CD14-positive monocyte (primary cell): Measurements from ENCODE around the gene PRKACA. TPM values are rescaled to one million over a fixed set of nuclear protein-coding genes. Genes with fewer than 3 reads are reported as not detected.
"Not testable (repeated sequence)": the region's sequence is repeated elsewhere in the genome, so short reads cannot be mapped to it uniquely, and the experiment has no call there.

ENCODE experiments used
- DNase-seq, 3 donors: peaks; one replicate each; pipeline ENCODE4 v3.0.0-alpha.2; 2011 to 2022
- H2AFZ ChIP-seq: 2 replicates; pipeline ENCODE4 v1.6.0; 2012; ENCODE audit warnings: mild to moderate bottlenecking, low read depth, low read length, inconsistent platforms; ENCODE audit not compliant: insufficient read depth, poor library complexity, severe bottlenecking
- H3K27ac ChIP-seq, 2 donors: 1 replicate in 1 of 2; 2 replicates in 1 of 2; pipeline ENCODE4 v1.5.1; 2012 to 2013; ENCODE audit warnings: low read length in 2 of 2, control low read depth in 1 of 2, inconsistent platforms in 1 of 2, low read depth in 1 of 2, mild to moderate bottlenecking in 1 of 2
- H3K27me3 ChIP-seq, 2 donors: one replicate each; pipeline versions ENCODE4 v1.6.0 to v1.6.1; 2011 to 2013; ENCODE audit warnings: low read length in 2 of 2; ENCODE audit not compliant: control insufficient read depth in 2 of 2, insufficient read depth in 2 of 2
- H3K36me3 ChIP-seq, 2 donors: replicated peaks in 1 of 2; 1 replicate in 1 of 2; 2 replicates in 1 of 2; pipeline versions ENCODE4 v1.5.1 to v1.6.1; 2012 to 2013; ENCODE audit warnings: low read length in 2 of 2, control low read depth in 1 of 2, inconsistent platforms in 1 of 2, mild to moderate bottlenecking in 1 of 2; ENCODE audit not compliant: insufficient read depth in 2 of 2, control insufficient read depth in 1 of 2
- H3K4me1 ChIP-seq, 2 donors: 1 replicate in 1 of 2; 2 replicates in 1 of 2; pipeline versions ENCODE4 v1.5.1 to v1.6.1; 2012 to 2013; ENCODE audit warnings: low read length in 2 of 2, control low read depth in 1 of 2, inconsistent platforms in 1 of 2, mild to moderate bottlenecking in 1 of 2, moderate library complexity in 1 of 2; ENCODE audit not compliant: insufficient read depth in 2 of 2, control insufficient read depth in 1 of 2
- H3K4me2 ChIP-seq: replicated peaks from 2 replicates; pipeline ENCODE3; 2012; ENCODE audit warnings: low read length, moderate library complexity, mild to moderate bottlenecking; ENCODE audit not compliant: poor library complexity, severe bottlenecking; ENCODE audit errors: extremely low read depth
- H3K4me3 ChIP-seq, 3 experiments: fragments of 200-600 bp in 1 of 3; sonication (generic) in 1 of 3; replicated peaks in 1 of 3; 1 replicate in 2 of 3; 2 replicates in 1 of 3; pipeline ENCODE4 v1.5.1; 2011 to 2013; ENCODE audit warnings: low read length in 3 of 3, mild to moderate bottlenecking in 3 of 3, control low read depth in 2 of 3, low read depth in 2 of 3, inconsistent platforms in 1 of 3, moderate library complexity in 1 of 3
- H3K79me2 ChIP-seq: 2 replicates; pipeline ENCODE4 v1.6.0; 2012; ENCODE audit warnings: mild to moderate bottlenecking, control low read depth, inconsistent platforms, low read length, moderate library complexity; ENCODE audit not compliant: insufficient read depth
- H3K9ac ChIP-seq: 2 replicates; pipeline ENCODE4 v1.6.0; 2017; ENCODE audit warnings: low read length, mild to moderate bottlenecking; ENCODE audit not compliant: insufficient read depth, poor library complexity, severe bottlenecking
- H3K9me3 ChIP-seq, 2 donors: replicated peaks in 1 of 2; 1 replicate in 1 of 2; 2 replicates in 1 of 2; pipeline versions ENCODE4 v1.5.1 to v1.6.1; 2012 to 2013; ENCODE audit warnings: low read length in 2 of 2, control low read depth in 1 of 2; ENCODE audit not compliant: control insufficient read depth in 1 of 2, insufficient read depth in 1 of 2
- H4K20me1 ChIP-seq: 2 replicates; pipeline ENCODE4 v1.6.0; 2012; ENCODE audit warnings: mild to moderate bottlenecking, low read length, control low read depth, moderate library complexity; ENCODE audit not compliant: insufficient read depth
- H3K27ac Mint-ChIP-seq, 7 donors: one replicate each; pipeline ENCODE4 v1.8.0; 2020; ENCODE audit warnings: mild to moderate bottlenecking in 7 of 7, mixed read lengths in 7 of 7, moderate library complexity in 6 of 7, inconsistent platforms in 2 of 7
- H3K27me3 Mint-ChIP-seq, 3 donors: one replicate each; pipeline ENCODE4 v1.8.0; 2021 to 2022; ENCODE audit warnings: low read depth in 3 of 3, mild to moderate bottlenecking in 3 of 3, mixed read lengths in 3 of 3, moderate library complexity in 3 of 3, inconsistent platforms in 1 of 3
- H3K36me3 Mint-ChIP-seq, 2 donors: one replicate each; pipeline ENCODE4 v1.8.0; 2020; ENCODE audit warnings: mixed read lengths in 2 of 2, inconsistent platforms in 1 of 2, mild to moderate bottlenecking in 1 of 2
- H3K4me1 Mint-ChIP-seq: one replicate; pipeline ENCODE4 v1.8.0; 2020; ENCODE audit warnings: mild to moderate bottlenecking, mixed read lengths
- H3K4me3 Mint-ChIP-seq, 2 donors: one replicate each; pipeline ENCODE4 v1.8.0; 2020; ENCODE audit warnings: mild to moderate bottlenecking in 2 of 2, mixed read lengths in 2 of 2, moderate library complexity in 1 of 2
- H3K9me3 Mint-ChIP-seq, 7 donors: one replicate each; pipeline ENCODE4 v1.8.0; 2020 to 2022; ENCODE audit warnings: mixed read lengths in 7 of 7, mild to moderate bottlenecking in 6 of 7, moderate library complexity in 6 of 7, inconsistent platforms in 2 of 7
- CTCF ChIP-seq: fragments of 200-600 bp; IDR thresholded peaks from one replicate; pipeline ENCODE4 v1.8.0; 2022; ENCODE audit warnings: antibody characterized with exemption, mild to moderate bottlenecking
- WGBS: methylation state at CpG from one replicate; pipeline ENCODE4 v1.1.5; 2013; ENCODE audit warnings: missing lambda C conversion rate; ENCODE audit not compliant: insufficient coverage; 5-methylcytosine and 5-hydroxymethylcytosine counted together
- intact Hi-C, 2 donors: fragments of 100-400 bp; cut with micrococcal nuclease; formaldehyde crosslinking; loops; one replicate each; pipeline versions ENCODE4 v1.15.0 to v1.15.1; 2023
- polyA plus RNA-seq, 3 donors: library from polyadenylated mRNA; depleted of rRNA in 1 of 3; unstranded in 2 of 3; stranded (reverse) in 1 of 3; fragments of 300-500 nt in 2 of 3; fragments of >200 nt in 1 of 3; fragmentation: Illumina TruSeq in 2 of 3; gene quantifications; 1 replicate in 2 of 3; 2 replicates in 1 of 3; pipeline ENCODE4 v1.2.3, GENCODE V29; 2012 to 2021

Gene PRKACA
- polyA plus RNA-seq, 3 donors, result 2.0 to 231 (median 3.8) TPM

GRCh38 chr19:14051980-14052379 lies 65.6 kb downstream of the PRKACA start:
- Histone ChIP-seq H3K79me2 (no peaks in the 10 kb centered on the region), H3K4me2 (no peak overlapping the region), H3K4me3 (no peak overlapping the region), H3K27ac (no peak overlapping the region), H2AFZ (no peak overlapping the region), H3K36me3 (peaks cover 37 to 52% of the 10 kb centered on the region in 2 donors), H3K4me1 (no peaks in the 10 kb centered on the region), H3K9me3 (peaks cover 5 to 10% of the 10 kb centered on the region in 2 donors), H3K27me3 (peaks cover 0 to 15% of the 10 kb centered on the region in 2 donors), H3K9ac (no peak overlapping the region), H4K20me1 (peaks cover 8% of the 10 kb centered on the region)
- H3K4me1 Mint-ChIP-seq, result peaks cover 9% of the 10 kb centered on the region
- H3K9me3 Mint-ChIP-seq, result peaks cover 5 to 16% (median 10%) of the 10 kb centered on the region in 7 donors
- DNase-seq, result no peak
- H3K36me3 Mint-ChIP-seq, result peaks cover 48 to 60% of the 10 kb centered on the region in 2 donors
- peaks cover 27 to 32% (median 29%) of the 10 kb centered on the region in 3 donors for H3K27me3 Mint-ChIP-seq
- no peak overlapping the region for H3K27ac Mint-ChIP-seq
- WGBS, result 95% methylated on average over 4 of the region's 9 CpGs
- intact Hi-C loops, result no loop called here
- no peak for TF ChIP-seq CTCF
- H3K4me3 Mint-ChIP-seq, result no peak overlapping the region

GRCh38 chr19:14050961-14051360 lies 66.6 kb downstream of the PRKACA start:
- H3K27ac ChIP-seq, H3K4me3 Mint-ChIP-seq, H3K9me3 ChIP-seq, DNase-seq, H3K27me3 ChIP-seq, H3K27ac Mint-ChIP-seq, H4K20me1 ChIP-seq, H3K9ac ChIP-seq, H3K4me2 ChIP-seq, H3K4me3 ChIP-seq, intact Hi-C loops, H3K79me2 ChIP-seq, H2AFZ ChIP-seq, H3K4me1 ChIP-seq: not testable (repeated sequence)
- peaks cover 14% of the 10 kb centered on the region for H3K4me1 Mint-ChIP-seq
- H3K36me3 ChIP-seq, result peaks cover 44 to 59% of the 10 kb centered on the region in 2 donors
- peaks cover 20 to 23% (median 20%) of the 10 kb centered on the region in 3 donors for H3K27me3 Mint-ChIP-seq
- H3K9me3 Mint-ChIP-seq, result peaks cover 5 to 16% (median 10%) of the 10 kb centered on the region in 7 donors
- 96% methylated on average over 7 of the region's 11 CpGs for WGBS
- peaks cover 52 to 69% of the 10 kb centered on the region in 2 donors for H3K36me3 Mint-ChIP-seq
